Measurements from ENCODE around the gene UBR1. TPM values are rescaled to one million over a fixed set of nuclear protein-coding genes. Genes with fewer than 3 reads are reported as not detected.

The UBR1 gene
- total and polyA plus RNA-seq, 2 donors (not counting 3 experiments of a cell fraction or from before 2014, with no cell fraction given): 5.3 to 26.9 TPM

DNA sequence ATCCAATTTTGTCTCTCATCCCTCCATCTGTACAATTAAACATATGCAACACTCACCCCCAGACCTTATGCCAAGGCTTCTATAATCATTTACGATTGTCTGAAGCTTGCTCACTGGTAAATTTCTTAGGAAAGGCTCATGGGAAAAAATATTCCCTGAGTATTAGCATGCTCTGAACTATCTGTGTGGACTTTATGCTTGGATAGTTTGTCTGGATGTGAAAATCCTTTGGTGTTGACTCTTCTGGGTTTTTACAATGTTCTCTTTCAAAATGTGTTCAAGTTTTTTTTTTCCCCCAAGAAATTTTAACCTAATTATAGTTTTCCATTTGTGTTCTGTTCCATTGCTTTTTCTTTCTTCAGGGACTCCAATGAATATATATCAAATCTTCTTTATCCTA lies 165.3 kb downstream of the UBR1 start:
- no peaks in the 10 kb centered on the region for H3K9me1 ChIP-seq (replicated peaks; ENCODE audit: control insufficient read depth, extremely low read depth, insufficient read depth, low read length)
- no peak overlapping the region for H3K9ac ChIP-seq (replicated peaks; ENCODE audit: extremely low read depth, insufficient read depth, low read length)
- H3K36me3 ChIP-seq (ENCODE audit: control insufficient read depth in 2 of 2, extremely low read depth in 1 of 2, insufficient read depth in 2 of 2, low read length in 2 of 2): peaks cover 1 to 6% of the 10 kb centered on the region in 2 experiments
- no peak overlapping the region for H3K4me3 ChIP-seq (replicated peaks in 1 of 3; ENCODE audit: insufficient read depth in 1 of 3, low read depth in 1 of 3, low read length in 3 of 3)
- TF ChIP-seq JUN (IDR thresholded peaks at IDR 0.05; ENCODE audit: borderline replicate concordance, insufficient read depth, insufficient read length, low read depth) (no peak), GATA2 (IDR thresholded peaks at IDR 0.05; ENCODE audit: insufficient read depth, insufficient read length, low read depth, low read length) (no peak), POLR2AphosphoS5 (IDR thresholded peaks at IDR 0.05; ENCODE audit: insufficient read depth, low read depth, low read length) (no peak), MYC (IDR thresholded peaks at IDR 0.05; ENCODE audit: low read depth, low read length) (no peak), POLR2A (IDR thresholded peaks at IDR 0.05; ENCODE audit: low read depth, low read length) (no peak), FOS (IDR thresholded peaks at IDR 0.05; ENCODE audit: borderline replicate concordance, insufficient read depth, low read length) (no peak), EZH2 (IDR thresholded peaks at IDR 0.05; ENCODE audit: borderline replicate concordance, low read depth, low read length, severe bottlenecking) (no peak)
- TF ChIP-seq, protein P1, sequence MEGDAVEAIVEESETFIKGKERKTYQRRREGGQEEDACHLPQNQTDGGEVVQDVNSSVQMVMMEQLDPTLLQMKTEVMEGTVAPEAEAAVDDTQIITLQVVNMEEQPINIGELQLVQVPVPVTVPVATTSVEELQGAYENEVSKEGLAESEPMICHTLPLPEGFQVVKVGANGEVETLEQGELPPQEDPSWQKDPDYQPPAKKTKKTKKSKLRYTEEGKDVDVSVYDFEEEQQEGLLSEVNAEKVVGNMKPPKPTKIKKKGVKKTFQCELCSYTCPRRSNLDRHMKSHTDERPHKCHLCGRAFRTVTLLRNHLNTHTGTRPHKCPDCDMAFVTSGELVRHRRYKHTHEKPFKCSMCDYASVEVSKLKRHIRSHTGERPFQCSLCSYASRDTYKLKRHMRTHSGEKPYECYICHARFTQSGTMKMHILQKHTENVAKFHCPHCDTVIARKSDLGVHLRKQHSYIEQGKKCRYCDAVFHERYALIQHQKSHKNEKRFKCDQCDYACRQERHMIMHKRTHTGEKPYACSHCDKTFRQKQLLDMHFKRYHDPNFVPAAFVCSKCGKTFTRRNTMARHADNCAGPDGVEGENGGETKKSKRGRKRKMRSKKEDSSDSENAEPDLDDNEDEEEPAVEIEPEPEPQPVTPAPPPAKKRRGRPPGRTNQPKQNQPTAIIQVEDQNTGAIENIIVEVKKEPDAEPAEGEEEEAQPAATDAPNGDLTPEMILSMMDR (IDR thresholded peaks at IDR 0.05; ENCODE audit: extremely low read depth in 1 of 2, insufficient read depth in 1 of 2, low read depth in 1 of 2, low read length in 2 of 2): no peak
- TF ChIP-seq, protein P2, sequence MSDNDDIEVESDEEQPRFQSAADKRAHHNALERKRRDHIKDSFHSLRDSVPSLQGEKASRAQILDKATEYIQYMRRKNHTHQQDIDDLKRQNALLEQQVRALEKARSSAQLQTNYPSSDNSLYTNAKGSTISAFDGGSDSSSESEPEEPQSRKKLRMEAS (IDR thresholded peaks at IDR 0.05; ENCODE audit: insufficient read depth, insufficient read length): no peak
- no TSS peak for BruUV-seq (replicated peaks)
- FAIRE-seq (no peak), DNase-seq (ENCODE audit: low read depth, low spot score) (no peak)
- no peak overlapping the region for H2AFZ ChIP-seq (ENCODE audit: low read depth, low read length)
- no peaks in the 10 kb centered on the region for H3K27me3 ChIP-seq (ENCODE audit: control insufficient read depth in 2 of 2, insufficient read depth in 2 of 2, low read length in 2 of 2)
- intact Hi-C loops (cut with micrococcal nuclease): no loop called here
- H4K20me1 ChIP-seq (replicated peaks; ENCODE audit: control insufficient read depth, extremely low read depth, insufficient read depth, low read length): no peaks in the 10 kb centered on the region
- no peaks in the 10 kb centered on the region for H3K4me1 ChIP-seq (ENCODE audit: control insufficient read depth, extremely low read depth, insufficient read depth, low read length)
- dilution Hi-C loops (cut with MboI; ENCODE audit: extremely low pct_ligation_motif_present, low sequenced_read_pairs): no loop called here
- H3K27ac ChIP-seq (ENCODE audit: insufficient read depth, low read depth, low read length): no peak overlapping the region
- ChIA-PET POLR2A (interaction anchor here (0.6 kb wide), 1 partner anchor 186 kb away, joined by 6 read pairs; no protein-coding TSS in a partner anchor), CTCF (interaction anchor here (1.0 to 2.1 kb wide), 4 partner anchors 12 to 345 kb away, joined by 3 to 9 read pairs (median 3); no protein-coding TSS in a partner anchor)
- no peaks in the 10 kb centered on the region for H3K79me2 ChIP-seq (ENCODE audit: control insufficient read depth, insufficient read depth, low read length)
- no peaks in the 10 kb centered on the region for H3K9me3 ChIP-seq (replicated peaks; ENCODE audit: control insufficient read depth, insufficient read depth, low read length)
- H3K4me2 ChIP-seq (ENCODE audit: insufficient read depth, low read length): no peak overlapping the region
